GM23338 (cell line): ENCODE data around the gene NAALADL2. TPM values are rescaled to one million over a fixed set of nuclear protein-coding genes. Genes with fewer than 3 reads are reported as not detected.

Experiments used
- ATAC-seq: fragments of 200-7000 bp; cut with Tn5 transposase; 3 replicates; pipeline ENCODE4 v1.9.1; 2020
- DNase-seq: peaks from one replicate; pipeline ENCODE4 v3.0.0-alpha.2; 2015; ENCODE audit warnings: low spot score
- H2AFZ ChIP-seq: fragments of 200-600 bp; sonication (generic); 2 replicates; pipeline ENCODE4 v1.8.0; 2016; ENCODE audit warnings: antibody characterized with exemption, mild to moderate bottlenecking, moderate library complexity
- H3F3A ChIP-seq: fragments of 200-600 bp; sonication (generic); replicated peaks from 2 replicates; pipeline ENCODE4 v1.8.0; 2017; ENCODE audit warnings: antibody characterized with exemption, mixed run types, low read depth
- H3K27ac ChIP-seq: fragments of 200-600 bp; sonication (generic); 2 replicates; pipeline ENCODE4 v1.6.1; 2016; ENCODE audit warnings: low read depth
- H3K27me3 ChIP-seq: fragments of 200-600 bp; sonication (generic); 2 replicates; pipeline ENCODE4 v1.8.0; 2016; ENCODE audit warnings: mild to moderate bottlenecking, mixed run types, moderate library complexity; ENCODE audit not compliant: insufficient read depth
- H3K36me3 ChIP-seq: fragments of 200-600 bp; sonication (generic); 2 replicates; pipeline ENCODE4 v1.8.0; 2016; ENCODE audit warnings: mild to moderate bottlenecking; ENCODE audit not compliant: insufficient read depth
- H3K4me1 ChIP-seq: fragments of 200-600 bp; sonication (generic); 2 replicates; pipeline ENCODE4 v1.8.0; 2016; ENCODE audit warnings: mild to moderate bottlenecking, moderate library complexity; ENCODE audit not compliant: insufficient read depth
- H3K4me2 ChIP-seq: fragments of 200-600 bp; sonication (generic); 2 replicates; pipeline ENCODE4 v1.7.1; 2017; ENCODE audit warnings: mixed run types
- H3K4me3 ChIP-seq: fragments of 200-600 bp; sonication (generic); 2 replicates; pipeline ENCODE4 v1.6.1; 2016; ENCODE audit warnings: mixed run types
- H3K79me2 ChIP-seq: fragments of 200-600 bp; sonication (generic); replicated peaks from 2 replicates; pipeline ENCODE4 v1.8.0; 2017; ENCODE audit warnings: mild to moderate bottlenecking; ENCODE audit not compliant: insufficient read depth
- H3K9me2 ChIP-seq: fragments of 200-600 bp; sonication (generic); 2 replicates; pipeline ENCODE4 v1.8.0; 2017; ENCODE audit not compliant: insufficient read depth
- H4K20me1 ChIP-seq: fragments of 200-600 bp; sonication (generic); replicated peaks from 2 replicates; pipeline ENCODE4 v1.8.0; 2017; ENCODE audit warnings: mild to moderate bottlenecking; ENCODE audit not compliant: insufficient read depth
- H3K27ac Mint-ChIP-seq: 2 replicates; pipeline ENCODE4 v1.8.0; 2020; ENCODE audit warnings: inconsistent platforms, mild to moderate bottlenecking, moderate library complexity, mixed read lengths
- H3K27me3 Mint-ChIP-seq: 3 replicates; pipeline ENCODE4 v1.8.0; 2022; ENCODE audit warnings: low read depth, mild to moderate bottlenecking, moderate library complexity, mixed read lengths, inconsistent platforms; ENCODE audit not compliant: insufficient read depth, poor library complexity
- H3K36me3 Mint-ChIP-seq: 3 replicates; pipeline ENCODE4 v1.8.0; 2021; ENCODE audit warnings: low read depth, mild to moderate bottlenecking, inconsistent platforms, moderate library complexity, mixed read lengths
- H3K4me1 Mint-ChIP-seq: 3 replicates; pipeline ENCODE4 v1.8.0; 2020; ENCODE audit warnings: mild to moderate bottlenecking, inconsistent platforms, mixed read lengths
- H3K4me3 Mint-ChIP-seq: 3 replicates; pipeline ENCODE4 v1.8.0; 2021; ENCODE audit warnings: moderate library complexity, mild to moderate bottlenecking, inconsistent platforms, mixed read lengths
- H3K9me3 Mint-ChIP-seq: 3 replicates; pipeline ENCODE4 v1.8.0; 2020; ENCODE audit warnings: moderate library complexity, mild to moderate bottlenecking, inconsistent platforms, mixed read lengths
- CREB1 ChIP-seq: fragments of 250-450 bp; sonication (Bioruptor Pico); IDR thresholded peaks from 2 replicates; pipeline ENCODE4 v1.5.0; 2020; ENCODE audit warnings: low read depth, mild to moderate bottlenecking, moderate library complexity
- EZH2 ChIP-seq: fragments of 200-600 bp; sonication (generic); IDR thresholded peaks from one replicate; pipeline ENCODE4 v1.8.0; 2017; ENCODE audit warnings: antibody characterized with exemption, mild to moderate bottlenecking, low read depth; ENCODE audit not compliant: unreplicated experiment
- EZH2phosphoT487 ChIP-seq: fragments of 200-600 bp; sonication (generic); IDR thresholded peaks from one replicate; pipeline ENCODE4 v1.8.1; 2018; ENCODE audit warnings: antibody characterized with exemption; ENCODE audit not compliant: unreplicated experiment
- NANOG ChIP-seq: IDR thresholded peaks from 2 replicates; pipeline ENCODE4 v1.6.1; 2016; ENCODE audit warnings: antibody characterized with exemption, borderline replicate concordance
- POLR2AphosphoS5 ChIP-seq: IDR thresholded peaks from 2 replicates; pipeline ENCODE4 v1.6.1; 2016; ENCODE audit warnings: antibody characterized with exemption, low read depth
- STAT1 ChIP-seq: IDR thresholded peaks from one replicate; pipeline ENCODE4 v1.6.1; 2016; ENCODE audit warnings: antibody characterized with exemption; ENCODE audit not compliant: unreplicated experiment
- ZNF331 ChIP-seq: fragments of 250-450 bp; sonication (Bioruptor Pico); IDR thresholded peaks from 2 replicates; pipeline ENCODE4 v1.5.0; 2020; ENCODE audit warnings: low read depth, mild to moderate bottlenecking, moderate library complexity
- polyA plus RNA-seq: library from polyadenylated mRNA; unstranded; fragments of >200 nt; fragmentation: Nextera tagmentation; extraction: Ambion mirVana; gene quantifications from 2 replicates; pipeline ENCODE4 v1.2.1, GENCODE V29; 2016
- total RNA-seq: library from RNA; depleted of rRNA; stranded (reverse); fragments of >200 nt; shearing (Covaris generic); gene quantifications from 2 replicates; pipeline ENCODE4 v1.2.3, GENCODE V29; 2014
- TF ChIP-seq, protein P1 (sequence below): fragments of 250-450 bp; sonication (Bioruptor Pico); IDR thresholded peaks from 2 replicates; pipeline ENCODE4 v1.5.0; 2020; ENCODE audit warnings: mild to moderate bottlenecking, moderate library complexity
- TF ChIP-seq, protein P2 (sequence below): IDR thresholded peaks from 2 replicates; pipeline ENCODE4 v1.6.1; 2016; ENCODE audit warnings: antibody characterized with exemption
- TF ChIP-seq, protein P3 (sequence below), 2 experiments: fragments of 200-600 bp in 1 of 2; sonication (generic) in 1 of 2; conservative IDR thresholded peaks; 2 replicates each; pipeline versions ENCODE4 v1.5.1 to v1.6.1; 2016 to 2017; ENCODE audit warnings: antibody characterized with exemption in 2 of 2, low read depth in 2 of 2, mild to moderate bottlenecking in 2 of 2, moderate library complexity in 1 of 2
- TF ChIP-seq, protein P4 (sequence below): IDR thresholded peaks from one replicate; pipeline ENCODE4 v1.6.1; 2018; ENCODE audit warnings: antibody characterized with exemption; ENCODE audit not compliant: unreplicated experiment

NAALADL2 gene
- total and polyA plus RNA-seq, 2 experiments from 2014 or later = 1.6 to 2.6 TPM

DNA sequence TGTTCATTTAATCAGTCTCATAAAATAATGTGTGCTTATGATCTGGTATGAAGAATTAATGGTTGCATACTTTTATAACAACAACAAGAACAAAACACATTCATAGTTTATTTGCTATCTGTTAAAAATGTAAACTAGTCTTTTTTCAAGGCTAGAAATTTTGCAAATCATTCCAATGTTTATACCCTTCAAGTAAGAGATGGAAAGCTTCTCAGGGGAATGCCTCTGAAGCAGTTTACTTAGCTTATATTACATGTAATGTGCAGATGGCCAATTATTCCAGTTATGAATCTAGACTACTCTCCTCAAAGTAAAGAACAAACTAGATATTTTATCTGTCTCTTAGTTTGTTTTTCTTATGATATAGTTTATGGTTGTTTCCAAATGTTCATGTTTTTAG, 575.4 kb downstream of the NAALADL2 start:
- no peaks in the 10 kb centered on the region for H3K9me2 ChIP-seq
- H3K36me3 ChIP-seq = no peaks in the 10 kb centered on the region
- no peaks in the 10 kb centered on the region for H3F3A ChIP-seq
- Mint-ChIP-seq H3K36me3 (peaks cover 6% of the 10 kb centered on the region; the same call in 2 of the 3 replicates), H3K4me3 (no peak overlapping the region), H3K27ac (no peak overlapping the region), H3K9me3 (peaks cover 6% of the 10 kb centered on the region; the same call in 1 of the 3 replicates), H3K27me3 (no peaks in the 10 kb centered on the region), H3K4me1 (no peaks in the 10 kb centered on the region)
- no peak overlapping the region for H2AFZ ChIP-seq
- H3K27me3 ChIP-seq = no peaks in the 10 kb centered on the region
- no peak overlapping the region for H3K4me2 ChIP-seq
- no peak overlapping the region for H3K27ac ChIP-seq
- DNase-seq = no peak
- TF ChIP-seq EZH2 (no peak), NANOG (no peak), CREB1 (no peak), ZNF331 (CRISPR knock-in tag) (no peak), STAT1 (no peak), EZH2phosphoT487 (no peak), POLR2AphosphoS5 (no peak)
- TF ChIP-seq, protein P1, sequence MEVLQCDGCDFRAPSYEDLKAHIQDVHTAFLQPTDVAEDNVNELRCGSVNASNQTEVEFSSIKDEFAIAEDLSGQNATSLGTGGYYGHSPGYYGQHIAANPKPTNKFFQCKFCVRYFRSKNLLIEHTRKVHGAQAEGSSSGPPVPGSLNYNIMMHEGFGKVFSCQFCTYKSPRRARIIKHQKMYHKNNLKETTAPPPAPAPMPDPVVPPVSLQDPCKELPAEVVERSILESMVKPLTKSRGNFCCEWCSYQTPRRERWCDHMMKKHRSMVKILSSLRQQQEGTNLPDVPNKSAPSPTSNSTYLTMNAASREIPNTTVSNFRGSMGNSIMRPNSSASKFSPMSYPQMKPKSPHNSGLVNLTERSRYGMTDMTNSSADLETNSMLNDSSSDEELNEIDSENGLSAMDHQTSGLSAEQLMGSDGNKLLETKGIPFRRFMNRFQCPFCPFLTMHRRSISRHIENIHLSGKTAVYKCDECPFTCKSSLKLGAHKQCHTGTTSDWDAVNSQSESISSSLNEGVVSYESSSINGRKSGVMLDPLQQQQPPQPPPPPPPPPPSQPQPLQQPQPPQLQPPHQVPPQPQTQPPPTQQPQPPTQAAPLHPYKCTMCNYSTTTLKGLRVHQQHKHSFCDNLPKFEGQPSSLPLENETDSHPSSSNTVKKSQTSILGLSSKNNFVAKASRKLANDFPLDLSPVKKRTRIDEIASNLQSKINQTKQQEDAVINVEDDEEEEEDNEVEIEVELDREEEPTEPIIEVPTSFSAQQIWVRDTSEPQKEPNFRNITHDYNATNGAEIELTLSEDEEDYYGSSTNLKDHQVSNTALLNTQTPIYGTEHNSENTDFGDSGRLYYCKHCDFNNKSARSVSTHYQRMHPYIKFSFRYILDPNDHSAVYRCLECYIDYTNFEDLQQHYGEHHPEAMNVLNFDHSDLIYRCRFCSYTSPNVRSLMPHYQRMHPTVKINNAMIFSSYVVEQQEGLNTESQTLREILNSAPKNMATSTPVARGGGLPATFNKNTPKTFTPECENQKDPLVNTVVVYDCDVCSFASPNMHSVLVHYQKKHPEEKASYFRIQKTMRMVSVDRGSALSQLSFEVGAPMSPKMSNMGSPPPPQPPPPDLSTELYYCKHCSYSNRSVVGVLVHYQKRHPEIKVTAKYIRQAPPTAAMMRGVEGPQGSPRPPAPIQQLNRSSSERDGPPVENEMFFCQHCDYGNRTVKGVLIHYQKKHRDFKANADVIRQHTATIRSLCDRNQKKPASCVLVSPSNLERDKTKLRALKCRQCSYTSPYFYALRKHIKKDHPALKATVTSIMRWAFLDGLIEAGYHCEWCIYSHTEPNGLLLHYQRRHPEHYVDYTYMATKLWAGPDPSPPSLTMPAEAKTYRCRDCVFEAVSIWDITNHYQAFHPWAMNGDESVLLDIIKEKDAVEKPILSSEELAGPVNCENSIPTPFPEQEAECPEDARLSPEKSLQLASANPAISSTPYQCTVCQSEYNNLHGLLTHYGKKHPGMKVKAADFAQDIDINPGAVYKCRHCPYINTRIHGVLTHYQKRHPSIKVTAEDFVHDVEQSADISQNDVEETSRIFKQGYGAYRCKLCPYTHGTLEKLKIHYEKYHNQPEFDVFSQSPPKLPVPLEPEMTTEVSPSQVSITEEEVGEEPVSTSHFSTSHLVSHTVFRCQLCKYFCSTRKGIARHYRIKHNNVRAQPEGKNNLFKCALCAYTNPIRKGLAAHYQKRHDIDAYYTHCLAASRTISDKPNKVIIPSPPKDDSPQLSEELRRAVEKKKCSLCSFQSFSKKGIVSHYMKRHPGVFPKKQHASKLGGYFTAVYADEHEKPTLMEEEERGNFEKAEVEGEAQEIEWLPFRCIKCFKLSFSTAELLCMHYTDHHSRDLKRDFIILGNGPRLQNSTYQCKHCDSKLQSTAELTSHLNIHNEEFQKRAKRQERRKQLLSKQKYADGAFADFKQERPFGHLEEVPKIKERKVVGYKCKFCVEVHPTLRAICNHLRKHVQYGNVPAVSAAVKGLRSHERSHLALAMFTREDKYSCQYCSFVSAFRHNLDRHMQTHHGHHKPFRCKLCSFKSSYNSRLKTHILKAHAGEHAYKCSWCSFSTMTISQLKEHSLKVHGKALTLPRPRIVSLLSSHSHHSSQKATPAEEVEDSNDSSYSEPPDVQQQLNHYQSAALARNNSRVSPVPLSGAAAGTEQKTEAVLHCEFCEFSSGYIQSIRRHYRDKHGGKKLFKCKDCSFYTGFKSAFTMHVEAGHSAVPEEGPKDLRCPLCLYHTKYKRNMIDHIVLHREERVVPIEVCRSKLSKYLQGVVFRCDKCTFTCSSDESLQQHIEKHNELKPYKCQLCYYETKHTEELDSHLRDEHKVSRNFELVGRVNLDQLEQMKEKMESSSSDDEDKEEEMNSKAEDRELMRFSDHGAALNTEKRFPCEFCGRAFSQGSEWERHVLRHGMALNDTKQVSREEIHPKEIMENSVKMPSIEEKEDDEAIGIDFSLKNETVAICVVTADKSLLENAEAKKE (CRISPR knock-in tag) = no peak
- TF ChIP-seq, protein P2, sequence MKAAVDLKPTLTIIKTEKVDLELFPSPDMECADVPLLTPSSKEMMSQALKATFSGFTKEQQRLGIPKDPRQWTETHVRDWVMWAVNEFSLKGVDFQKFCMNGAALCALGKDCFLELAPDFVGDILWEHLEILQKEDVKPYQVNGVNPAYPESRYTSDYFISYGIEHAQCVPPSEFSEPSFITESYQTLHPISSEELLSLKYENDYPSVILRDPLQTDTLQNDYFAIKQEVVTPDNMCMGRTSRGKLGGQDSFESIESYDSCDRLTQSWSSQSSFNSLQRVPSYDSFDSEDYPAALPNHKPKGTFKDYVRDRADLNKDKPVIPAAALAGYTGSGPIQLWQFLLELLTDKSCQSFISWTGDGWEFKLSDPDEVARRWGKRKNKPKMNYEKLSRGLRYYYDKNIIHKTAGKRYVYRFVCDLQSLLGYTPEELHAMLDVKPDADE = no peak
- TF ChIP-seq, protein P3, sequence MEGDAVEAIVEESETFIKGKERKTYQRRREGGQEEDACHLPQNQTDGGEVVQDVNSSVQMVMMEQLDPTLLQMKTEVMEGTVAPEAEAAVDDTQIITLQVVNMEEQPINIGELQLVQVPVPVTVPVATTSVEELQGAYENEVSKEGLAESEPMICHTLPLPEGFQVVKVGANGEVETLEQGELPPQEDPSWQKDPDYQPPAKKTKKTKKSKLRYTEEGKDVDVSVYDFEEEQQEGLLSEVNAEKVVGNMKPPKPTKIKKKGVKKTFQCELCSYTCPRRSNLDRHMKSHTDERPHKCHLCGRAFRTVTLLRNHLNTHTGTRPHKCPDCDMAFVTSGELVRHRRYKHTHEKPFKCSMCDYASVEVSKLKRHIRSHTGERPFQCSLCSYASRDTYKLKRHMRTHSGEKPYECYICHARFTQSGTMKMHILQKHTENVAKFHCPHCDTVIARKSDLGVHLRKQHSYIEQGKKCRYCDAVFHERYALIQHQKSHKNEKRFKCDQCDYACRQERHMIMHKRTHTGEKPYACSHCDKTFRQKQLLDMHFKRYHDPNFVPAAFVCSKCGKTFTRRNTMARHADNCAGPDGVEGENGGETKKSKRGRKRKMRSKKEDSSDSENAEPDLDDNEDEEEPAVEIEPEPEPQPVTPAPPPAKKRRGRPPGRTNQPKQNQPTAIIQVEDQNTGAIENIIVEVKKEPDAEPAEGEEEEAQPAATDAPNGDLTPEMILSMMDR (conservative IDR thresholded peaks at IDR 0.05; ENCODE audit: low read depth in 2 of 2) = no peak
- TF ChIP-seq, protein P4, sequence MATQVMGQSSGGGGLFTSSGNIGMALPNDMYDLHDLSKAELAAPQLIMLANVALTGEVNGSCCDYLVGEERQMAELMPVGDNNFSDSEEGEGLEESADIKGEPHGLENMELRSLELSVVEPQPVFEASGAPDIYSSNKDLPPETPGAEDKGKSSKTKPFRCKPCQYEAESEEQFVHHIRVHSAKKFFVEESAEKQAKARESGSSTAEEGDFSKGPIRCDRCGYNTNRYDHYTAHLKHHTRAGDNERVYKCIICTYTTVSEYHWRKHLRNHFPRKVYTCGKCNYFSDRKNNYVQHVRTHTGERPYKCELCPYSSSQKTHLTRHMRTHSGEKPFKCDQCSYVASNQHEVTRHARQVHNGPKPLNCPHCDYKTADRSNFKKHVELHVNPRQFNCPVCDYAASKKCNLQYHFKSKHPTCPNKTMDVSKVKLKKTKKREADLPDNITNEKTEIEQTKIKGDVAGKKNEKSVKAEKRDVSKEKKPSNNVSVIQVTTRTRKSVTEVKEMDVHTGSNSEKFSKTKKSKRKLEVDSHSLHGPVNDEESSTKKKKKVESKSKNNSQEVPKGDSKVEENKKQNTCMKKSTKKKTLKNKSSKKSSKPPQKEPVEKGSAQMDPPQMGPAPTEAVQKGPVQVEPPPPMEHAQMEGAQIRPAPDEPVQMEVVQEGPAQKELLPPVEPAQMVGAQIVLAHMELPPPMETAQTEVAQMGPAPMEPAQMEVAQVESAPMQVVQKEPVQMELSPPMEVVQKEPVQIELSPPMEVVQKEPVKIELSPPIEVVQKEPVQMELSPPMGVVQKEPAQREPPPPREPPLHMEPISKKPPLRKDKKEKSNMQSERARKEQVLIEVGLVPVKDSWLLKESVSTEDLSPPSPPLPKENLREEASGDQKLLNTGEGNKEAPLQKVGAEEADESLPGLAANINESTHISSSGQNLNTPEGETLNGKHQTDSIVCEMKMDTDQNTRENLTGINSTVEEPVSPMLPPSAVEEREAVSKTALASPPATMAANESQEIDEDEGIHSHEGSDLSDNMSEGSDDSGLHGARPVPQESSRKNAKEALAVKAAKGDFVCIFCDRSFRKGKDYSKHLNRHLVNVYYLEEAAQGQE = no peak
- no peaks in the 10 kb centered on the region for H4K20me1 ChIP-seq
- no peak for ATAC-seq
- H3K4me1 ChIP-seq = no peaks in the 10 kb centered on the region
- no peak overlapping the region for H3K4me3 ChIP-seq
- no peaks in the 10 kb centered on the region for H3K79me2 ChIP-seq
